BE2C (cell line): ENCODE data around the gene FCRL2.

ENCODE experiments used
- DNase-seq: peaks from one replicate; pipeline ENCODE4 v3.0.0-alpha.2; 2020
- H3K27me3 ChIP-seq: fragments of 250-450 bp; sonication (Bioruptor Pico); 2 replicates; pipeline ENCODE4 v1.5.1; 2020; ENCODE audit warnings: mild to moderate bottlenecking
- H3K36me3 ChIP-seq: fragments of 250-450 bp; sonication (Bioruptor Pico); 2 replicates; pipeline ENCODE4 v1.5.1; 2020; ENCODE audit warnings: mild to moderate bottlenecking
- H3K4me1 ChIP-seq: fragments of 250-450 bp; sonication (Bioruptor Pico); 2 replicates; pipeline ENCODE4 v1.5.1; 2020
- H3K4me3 ChIP-seq: 2 replicates; pipeline ENCODE4 v1.5.1; 2011; ENCODE audit warnings: low read depth, low read length
- H3K9me3 ChIP-seq: fragments of 250-450 bp; sonication (Bioruptor Pico); 2 replicates; pipeline ENCODE4 v1.5.1; 2020
- TF ChIP-seq, protein P1 (sequence below): IDR thresholded peaks from 2 replicates; pipeline ENCODE4 v1.5.1; 2012; ENCODE audit warnings: mild to moderate bottlenecking, low read depth, low read length

FCRL2 gene

DNA sequence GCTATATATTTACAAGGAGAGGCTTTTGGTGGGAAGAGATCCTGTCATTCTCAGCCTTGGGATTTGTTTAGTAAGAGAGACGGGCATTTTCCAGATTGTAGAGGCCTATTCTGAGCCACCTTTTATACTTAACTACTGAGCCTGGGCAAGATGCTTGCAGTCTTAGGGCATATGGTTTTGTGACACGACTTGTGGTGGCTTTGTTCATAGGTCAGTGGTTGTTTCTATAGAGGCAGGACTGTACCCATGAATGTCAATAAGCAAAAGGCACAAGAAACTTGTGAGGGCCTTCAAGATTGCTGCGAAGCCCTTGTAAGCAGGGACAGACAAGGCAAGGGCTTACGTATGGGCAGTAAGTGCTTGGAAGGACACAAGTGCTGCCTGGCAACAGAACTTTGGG is 73.0 kb downstream of the FCRL2 start:
- Histone ChIP-seq H3K9me3 (no peaks in the 10 kb centered on the region), H3K36me3 (no peaks in the 10 kb centered on the region), H3K4me3 (no peak overlapping the region), H3K27me3 (no peaks in the 10 kb centered on the region), H3K4me1 (no peaks in the 10 kb centered on the region)
- TF ChIP-seq, protein P1, sequence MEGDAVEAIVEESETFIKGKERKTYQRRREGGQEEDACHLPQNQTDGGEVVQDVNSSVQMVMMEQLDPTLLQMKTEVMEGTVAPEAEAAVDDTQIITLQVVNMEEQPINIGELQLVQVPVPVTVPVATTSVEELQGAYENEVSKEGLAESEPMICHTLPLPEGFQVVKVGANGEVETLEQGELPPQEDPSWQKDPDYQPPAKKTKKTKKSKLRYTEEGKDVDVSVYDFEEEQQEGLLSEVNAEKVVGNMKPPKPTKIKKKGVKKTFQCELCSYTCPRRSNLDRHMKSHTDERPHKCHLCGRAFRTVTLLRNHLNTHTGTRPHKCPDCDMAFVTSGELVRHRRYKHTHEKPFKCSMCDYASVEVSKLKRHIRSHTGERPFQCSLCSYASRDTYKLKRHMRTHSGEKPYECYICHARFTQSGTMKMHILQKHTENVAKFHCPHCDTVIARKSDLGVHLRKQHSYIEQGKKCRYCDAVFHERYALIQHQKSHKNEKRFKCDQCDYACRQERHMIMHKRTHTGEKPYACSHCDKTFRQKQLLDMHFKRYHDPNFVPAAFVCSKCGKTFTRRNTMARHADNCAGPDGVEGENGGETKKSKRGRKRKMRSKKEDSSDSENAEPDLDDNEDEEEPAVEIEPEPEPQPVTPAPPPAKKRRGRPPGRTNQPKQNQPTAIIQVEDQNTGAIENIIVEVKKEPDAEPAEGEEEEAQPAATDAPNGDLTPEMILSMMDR, result no peak
- DNase-seq, result no peak

DNA sequence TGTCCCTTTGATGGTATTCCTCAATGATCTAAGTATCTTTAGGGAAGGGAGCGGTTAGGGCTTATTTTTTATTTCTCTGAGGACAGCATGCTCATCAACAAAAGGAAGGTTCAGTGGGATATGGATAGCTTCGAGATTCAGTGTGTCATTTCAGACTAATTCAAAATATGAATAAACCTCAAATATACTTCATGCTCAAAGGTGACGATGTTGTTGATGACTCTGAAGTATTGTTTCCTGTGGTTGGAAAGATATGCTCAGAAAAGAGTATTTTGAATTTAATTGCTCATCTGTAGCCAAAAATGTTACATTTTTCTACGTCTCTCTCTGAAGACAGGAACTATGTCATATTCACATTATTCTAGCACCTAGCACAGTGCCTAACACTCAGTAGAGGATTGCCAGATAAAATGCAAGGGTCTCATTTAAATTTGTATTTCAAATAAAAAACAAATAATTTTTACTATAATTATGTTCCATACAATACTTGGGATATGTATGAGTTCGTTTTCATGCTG is 74.6 kb downstream of the FCRL2 start:
- H3K36me3 ChIP-seq, result no peaks in the 10 kb centered on the region
- no peaks in the 10 kb centered on the region for H3K27me3 ChIP-seq

DNA sequence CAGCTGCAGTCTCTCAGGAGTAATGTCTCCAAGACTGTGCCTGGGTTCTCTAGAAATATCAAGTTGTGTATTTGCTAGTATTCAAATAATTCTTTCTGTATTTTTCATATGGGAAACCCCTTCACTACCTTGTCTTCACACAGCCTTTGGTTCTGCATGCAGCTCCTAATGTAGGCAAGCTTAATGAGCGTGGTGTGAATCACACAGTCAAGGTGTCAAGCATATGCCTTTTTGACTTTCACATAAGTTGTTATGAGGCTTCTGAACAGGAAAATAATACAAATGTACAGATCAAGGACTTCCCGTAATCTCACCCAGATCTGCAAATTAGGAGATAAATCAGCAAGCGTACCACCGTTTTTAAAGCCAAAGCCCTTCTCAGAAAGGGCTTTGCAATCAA is 76.2 kb downstream of the FCRL2 start, which contains the start of gene FCRL3:
Gene FCRL3 (minus strand): TSS at position 38 of the 400 bp plus-strand sequence. CDS start 280 bp downstream, outside the sequence.
- no peaks in the 10 kb centered on the region for H3K36me3 ChIP-seq
- no peak within 1 kb of the TSS for H3K4me3 ChIP-seq
- H3K4me1 ChIP-seq, result no peaks in the 10 kb centered on the region
- no peaks in the 10 kb centered on the region for H3K27me3 ChIP-seq
- TF ChIP-seq, protein P1, result no peak
- no peak for DNase-seq
- no peaks in the 10 kb centered on the region for H3K9me3 ChIP-seq

More for the DNA sequence above, 74.6 kb downstream of the FCRL2 start:
- Histone ChIP-seq H3K4me3 (no peak overlapping the region), H3K9me3 (no peaks in the 10 kb centered on the region), H3K4me1 (no peaks in the 10 kb centered on the region)
- DNase-seq, result no peak
- TF ChIP-seq, protein P1, result no peak

DNA sequence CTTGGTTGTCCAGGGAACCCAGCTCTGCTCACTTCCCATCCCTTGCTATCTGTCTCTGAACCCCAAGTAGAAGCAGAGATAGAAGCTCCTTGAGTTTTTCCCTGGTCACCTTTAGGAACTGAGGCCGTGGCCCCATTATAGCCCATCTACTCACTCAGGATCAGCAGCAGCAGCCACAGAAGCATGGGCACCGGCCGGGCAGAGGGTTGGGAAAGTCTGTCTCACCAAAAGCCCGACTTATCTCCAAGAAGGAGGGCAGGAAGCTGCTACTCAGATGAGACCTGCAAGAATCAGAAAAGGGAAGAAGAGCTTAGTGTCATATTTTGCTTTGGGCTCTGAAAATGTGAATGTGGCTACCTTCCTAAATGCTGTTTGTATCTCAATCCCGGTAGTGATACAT is 76.6 kb downstream of the FCRL2 start:
- Histone ChIP-seq H3K27me3 (no peaks in the 10 kb centered on the region), H3K4me3 (no peak overlapping the region), H3K9me3 (no peaks in the 10 kb centered on the region), H3K4me1 (no peaks in the 10 kb centered on the region), H3K36me3 (no peaks in the 10 kb centered on the region)
- TF ChIP-seq, protein P1, result no peak
- DNase-seq, result no peak

DNA sequence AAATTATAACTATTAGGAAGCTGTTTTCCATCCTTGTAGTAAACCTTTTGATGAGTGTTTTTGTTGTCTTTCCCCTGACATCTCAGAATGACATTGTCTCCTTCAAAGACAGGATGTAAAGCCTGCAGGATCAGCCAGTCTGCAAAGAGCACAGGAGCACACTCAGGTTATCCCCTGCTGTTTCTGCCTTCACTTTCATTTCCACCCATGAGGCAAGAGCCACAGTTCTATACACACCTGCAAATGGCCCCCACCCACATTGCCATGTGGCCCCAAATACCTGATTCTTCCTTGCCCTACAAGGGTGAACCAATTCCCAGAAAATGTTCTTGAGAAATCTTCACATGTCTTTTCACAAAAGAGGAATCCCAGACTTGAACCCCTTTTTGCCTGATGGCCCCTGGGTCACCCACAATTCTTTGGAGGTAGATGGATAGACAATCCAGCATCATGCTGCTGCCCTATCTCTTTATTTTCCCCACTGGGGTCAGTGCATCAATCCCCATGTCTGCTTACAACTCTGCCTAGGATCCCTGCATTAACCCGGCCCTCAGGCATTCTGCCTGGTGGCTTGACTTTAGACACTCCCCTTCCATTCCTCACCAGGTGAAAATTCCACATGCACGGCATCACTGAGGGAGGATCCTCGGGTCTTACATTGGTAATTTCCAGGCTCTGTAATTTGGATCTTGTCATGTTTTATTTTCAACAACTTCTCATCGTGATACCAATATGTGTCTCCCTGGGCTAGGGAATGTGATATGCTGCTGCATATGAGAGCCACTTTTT is 79.0 kb downstream of the FCRL2 start:
- Histone ChIP-seq H3K4me3 (no peak overlapping the region), H3K27me3 (no peaks in the 10 kb centered on the region), H3K4me1 (no peaks in the 10 kb centered on the region), H3K9me3 (no peaks in the 10 kb centered on the region), H3K36me3 (no peaks in the 10 kb centered on the region)
- TF ChIP-seq, protein P1, result no peak
- DNase-seq, result no peak
